Stimulated activated CD4-positive, alpha-beta T cell treated with anti-CD3 and anti-CD28 coated beads, Interleukin-2, amount 100 ng/mL, for 48 hours (primary cell): Measurements from ENCODE around the gene FERMT3.

Experiments
- DNase-seq, 2 donors: peaks; one replicate each; pipeline ENCODE4 v3.0.0-alpha.2; 2020

The FERMT3 gene

GRCh38 chr11:64186492-64187165 lies 19.9 kb upstream of the FERMT3 start:
- DNase-seq: peak; percentile 18 to 41

GRCh38 chr11:64192434-64192833 lies 14.1 kb upstream of the FERMT3 start:
- no peak for DNase-seq

GRCh38 chr11:64196626-64197025 lies 9.9 kb upstream of the FERMT3 start:
- no peak for DNase-seq

GRCh38 chr11:64198511-64198910 lies 8.0 kb upstream of the FERMT3 start:
- no peak for DNase-seq

GRCh38 chr11:64201543-64201942 lies 5.0 kb upstream of the FERMT3 start:
- no peak for DNase-seq

- DNase-seq: no peak
Observed at GRCh38 chr11:64202992-64203391, 3.5 kb upstream of the FERMT3 start.

GRCh38 chr11:64203421-64204079 lies 3.0 kb upstream of the FERMT3 start:
- no peak for DNase-seq

- DNase-seq: no peak
Observed at GRCh38 chr11:64204080-64204440, 2.5 kb upstream of the FERMT3 start.

- peak; percentile 64 to 72 for DNase-seq
Observed at GRCh38 chr11:64204464-64204989, 2.0 kb upstream of the FERMT3 start.

GRCh38 chr11:64207256-64208085 lies 950 bp downstream of the FERMT3 start:
- DNase-seq: peak; percentile 66 to 71

- DNase-seq: no peak
Observed at GRCh38 chr11:64208086-64208795, 1.7 kb downstream of the FERMT3 start.

- no peak for DNase-seq
Observed at GRCh38 chr11:64208796-64209562, 2.5 kb downstream of the FERMT3 start.

GRCh38 chr11:64209563-64209843 lies 3.0 kb downstream of the FERMT3 start:
- DNase-seq: no peak

- DNase-seq: no peak
Observed at GRCh38 chr11:64210301-64211020, 3.9 kb downstream of the FERMT3 start.

GRCh38 chr11:64211181-64211872 lies 4.8 kb downstream of the FERMT3 start:
- DNase-seq: no peak

GRCh38 chr11:64216879-64217278 lies 10.4 kb downstream of the FERMT3 start:
- DNase-seq: no peak

- no peak for DNase-seq
Observed at GRCh38 chr11:64218628-64219353, 12.3 kb downstream of the FERMT3 start.

- no peak for DNase-seq
Observed at GRCh38 chr11:64219354-64219684, 12.8 kb downstream of the FERMT3 start.

GRCh38 chr11:64219755-64220154 lies 13.2 kb downstream of the FERMT3 start:
- no peak for DNase-seq

GRCh38 chr11:64220271-64220670 lies 13.8 kb downstream of the FERMT3 start:
- DNase-seq: no peak

- DNase-seq: no peak
Observed at GRCh38 chr11:64220798-64221197, 14.3 kb downstream of the FERMT3 start.
